ENCODE results near the gene ANKMY2.

- no peak for TF ChIP-seq CTCF (IDR thresholded peaks at IDR 0.05)
- TF ChIP-seq POLR2A (IDR thresholded peaks at IDR 0.05): no peak
Observed at GRCh38 chr7:16615228-16615627, 30.3 kb downstream of the ANKMY2 start.
